Measurements from ENCODE around the gene EPN2.

The EPN2 gene

DNA sequence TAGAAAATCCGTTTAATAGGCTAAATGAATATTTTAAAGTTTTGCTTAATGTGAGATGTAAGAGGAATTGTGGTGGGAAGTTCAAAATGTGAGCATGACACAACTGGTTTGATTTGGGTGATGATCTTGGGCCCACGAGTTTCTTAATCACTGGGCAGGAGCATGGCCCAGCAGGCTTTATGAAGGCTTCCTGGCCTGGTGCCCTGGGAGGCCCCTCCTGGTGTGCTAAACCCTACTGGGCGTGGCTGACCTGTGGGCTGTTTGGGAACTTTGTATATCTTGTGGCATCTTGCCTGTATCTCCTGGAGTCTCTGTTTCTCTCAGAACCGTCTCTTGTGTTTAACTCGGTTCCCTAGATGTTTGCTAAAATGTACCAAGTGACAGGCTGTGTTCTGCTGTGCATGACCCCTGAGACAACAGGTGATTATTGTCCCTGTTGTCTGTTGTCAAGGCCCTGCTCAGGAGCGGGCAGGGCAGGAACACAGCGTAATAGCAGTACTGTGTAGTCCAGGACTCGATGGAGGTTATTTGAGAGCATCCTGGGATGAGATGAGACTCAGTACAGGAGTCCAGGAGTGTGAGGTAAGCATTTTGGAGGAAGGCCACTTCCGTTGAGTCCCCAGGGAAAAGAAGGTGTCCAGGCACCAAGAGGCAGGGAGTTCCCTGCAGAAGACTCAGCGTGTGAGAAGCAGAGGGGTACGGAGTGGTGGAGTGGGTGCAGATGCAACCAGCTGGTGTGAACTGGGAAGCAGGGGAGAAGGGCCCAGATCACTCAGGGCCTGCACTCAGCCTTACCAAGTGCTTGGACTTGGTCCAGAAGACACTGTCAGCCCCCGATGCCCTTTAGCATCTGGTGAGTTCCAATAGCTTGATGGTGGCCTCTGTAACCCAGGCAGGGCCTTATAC, 76.8 kb downstream of the EPN2 start:
- no peak for DNase-seq

DNA sequence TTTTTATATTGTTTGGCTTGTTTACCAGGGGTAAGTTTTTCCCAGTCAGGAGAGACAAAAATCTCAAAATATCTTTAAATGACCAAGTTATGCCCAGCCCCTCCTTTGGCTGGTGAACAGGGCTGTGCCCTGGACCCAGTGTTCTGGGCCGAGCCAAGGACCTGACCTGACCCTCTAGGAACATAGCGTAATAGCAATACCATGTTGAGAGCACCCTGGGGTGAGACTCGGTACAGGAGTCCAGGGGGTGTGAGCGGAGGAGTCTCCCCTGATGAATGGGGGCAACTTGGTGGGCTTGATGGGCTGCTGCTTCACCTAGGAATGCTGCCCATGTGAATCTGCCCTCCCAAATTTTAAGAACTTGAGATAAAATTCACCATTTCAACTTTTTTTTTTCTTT, 77.9 kb downstream of the EPN2 start:
- no peak for DNase-seq

DNA sequence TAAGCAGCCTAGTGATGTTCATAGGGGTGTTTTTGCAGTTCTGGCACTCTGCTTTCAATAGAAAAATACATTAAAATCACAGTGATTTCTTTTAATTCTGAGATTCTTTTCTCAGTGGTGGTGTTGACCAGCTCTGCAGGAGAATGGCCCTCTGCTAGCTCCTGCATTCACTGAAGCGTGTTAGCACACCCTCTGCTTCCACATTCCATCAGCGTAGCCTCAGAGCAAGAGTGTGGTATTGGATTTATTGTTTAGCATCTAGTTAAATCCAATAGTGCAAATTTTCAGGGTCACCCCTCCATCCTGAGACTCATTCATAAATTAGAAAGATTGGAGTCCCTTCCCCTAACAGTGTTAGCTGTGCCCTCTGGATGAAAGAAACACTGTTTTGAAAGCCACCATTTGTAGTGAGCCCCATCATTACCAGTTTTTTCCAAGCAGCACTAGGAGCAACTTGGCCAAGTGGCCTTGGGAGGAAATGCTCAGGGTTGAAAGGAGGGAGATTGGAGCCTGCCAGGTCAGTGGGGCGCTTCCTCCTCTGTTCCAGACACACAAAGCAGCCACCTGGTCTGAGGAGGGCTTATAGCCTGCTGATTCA, 79.7 kb downstream of the EPN2 start:
- DNase-seq: no peak

DNA sequence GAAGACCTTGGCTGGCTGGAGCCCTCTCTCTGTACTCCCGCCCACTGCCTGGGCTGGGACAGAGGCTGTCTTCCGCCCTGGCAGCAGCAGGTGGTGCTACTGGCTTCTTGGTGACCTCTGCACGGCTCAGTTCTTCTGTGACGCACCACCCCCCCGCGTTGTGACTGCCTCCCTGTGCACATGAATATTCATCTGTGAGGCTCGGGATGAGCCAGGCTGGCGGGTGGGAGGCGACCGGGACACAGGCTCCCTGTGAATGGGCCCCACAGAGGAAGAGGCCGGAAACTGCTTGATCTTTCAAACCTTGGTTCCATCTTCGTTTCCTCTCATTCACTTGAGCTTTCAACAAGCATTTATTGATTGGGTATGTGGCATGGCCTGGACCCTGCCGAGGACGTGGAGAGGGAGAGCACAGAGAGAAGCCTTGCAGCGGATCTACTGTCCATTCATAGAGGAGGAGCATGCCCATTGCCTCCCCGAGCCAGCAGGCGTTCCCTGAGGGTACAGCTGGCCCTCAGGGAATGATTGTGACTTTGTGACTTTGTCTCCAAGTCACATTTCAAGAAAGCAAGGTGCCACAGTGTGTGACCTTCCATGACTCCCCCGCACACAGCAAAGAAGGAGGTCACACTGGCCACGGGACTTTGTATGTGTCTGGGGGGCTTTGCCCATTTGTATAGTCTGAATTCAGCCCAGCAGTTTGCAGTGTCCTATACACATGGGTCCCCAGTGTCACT, 80.4 kb downstream of the EPN2 start:
- DNase-seq: peak; percentile 69 to 75

DNA sequence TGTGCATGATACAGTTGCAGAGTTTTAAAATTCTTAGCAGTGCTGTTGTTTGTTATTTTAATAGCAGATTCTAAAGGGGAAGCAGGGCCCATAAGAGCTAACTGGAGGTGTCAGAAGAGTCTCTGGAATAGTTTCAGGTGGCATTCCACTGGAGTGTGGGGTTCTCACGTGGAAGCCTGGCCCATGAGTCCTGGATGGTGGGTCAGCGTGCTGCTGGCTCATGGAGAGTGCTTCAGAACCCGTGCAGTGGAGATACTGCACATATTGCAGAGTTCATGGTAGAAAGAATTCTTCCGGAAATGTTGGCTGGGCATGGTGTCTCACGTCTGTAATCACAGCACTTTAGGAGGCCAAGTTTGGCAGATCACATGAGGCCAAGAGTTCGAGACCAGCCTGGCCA, 81.4 kb downstream of the EPN2 start:
- no peak for DNase-seq

DNA sequence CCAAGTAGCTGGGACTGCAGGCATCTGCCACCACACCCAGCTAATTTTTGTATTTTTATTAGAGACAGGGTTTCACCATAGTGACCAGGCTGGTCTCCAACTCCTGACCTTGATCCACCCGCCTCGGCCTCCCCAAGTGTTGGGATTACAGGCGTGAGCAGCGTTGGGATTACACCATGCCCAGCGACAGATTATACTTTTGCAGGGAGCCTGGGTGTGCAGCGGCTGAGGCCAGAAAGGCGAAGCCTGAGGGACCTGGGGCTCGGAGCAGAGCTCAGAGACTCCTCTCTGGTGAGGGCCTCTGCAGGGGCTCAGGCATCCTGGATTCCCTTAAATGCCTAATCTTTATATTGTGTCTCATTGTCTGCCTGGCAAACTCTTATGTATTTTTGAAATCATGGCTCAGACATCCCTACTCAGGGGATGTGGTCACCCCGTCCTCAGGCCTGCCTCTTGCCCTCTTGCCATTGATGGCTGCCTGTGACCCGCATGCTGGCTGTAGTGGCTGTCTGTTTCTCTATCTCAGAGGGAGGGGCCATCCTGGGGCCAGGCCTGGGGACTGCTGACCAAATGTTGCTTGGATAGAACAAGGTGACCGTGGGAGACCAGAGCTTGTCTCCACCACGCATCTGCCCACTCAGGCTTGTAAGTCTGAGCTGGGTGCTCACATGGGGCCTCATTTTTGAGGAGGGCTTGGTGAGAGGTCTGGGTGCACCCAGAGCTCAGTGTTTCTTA, 82.8 kb downstream of the EPN2 start:
- DNase-seq: no peak

DNA sequence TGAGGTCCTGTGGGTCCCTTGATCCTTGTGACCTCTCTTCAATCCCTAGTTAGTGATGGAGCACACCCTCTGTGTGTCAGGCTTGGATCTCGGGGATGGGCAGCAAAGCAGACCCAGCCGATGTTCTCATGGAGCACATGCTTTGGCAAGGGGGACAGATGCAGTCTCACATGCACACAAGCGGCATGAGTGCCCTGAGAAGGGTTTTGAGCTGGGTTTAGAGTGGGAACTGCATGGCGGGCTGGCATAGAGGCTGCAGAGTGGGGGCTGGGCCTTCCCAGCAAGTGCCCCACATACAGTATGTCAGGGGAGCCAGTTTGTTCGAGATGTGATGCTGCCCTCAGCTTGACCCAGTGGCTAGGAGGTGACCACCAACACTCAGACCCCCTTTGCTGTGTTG, 83.7 kb downstream of the EPN2 start:
- no peak for DNase-seq

DNA sequence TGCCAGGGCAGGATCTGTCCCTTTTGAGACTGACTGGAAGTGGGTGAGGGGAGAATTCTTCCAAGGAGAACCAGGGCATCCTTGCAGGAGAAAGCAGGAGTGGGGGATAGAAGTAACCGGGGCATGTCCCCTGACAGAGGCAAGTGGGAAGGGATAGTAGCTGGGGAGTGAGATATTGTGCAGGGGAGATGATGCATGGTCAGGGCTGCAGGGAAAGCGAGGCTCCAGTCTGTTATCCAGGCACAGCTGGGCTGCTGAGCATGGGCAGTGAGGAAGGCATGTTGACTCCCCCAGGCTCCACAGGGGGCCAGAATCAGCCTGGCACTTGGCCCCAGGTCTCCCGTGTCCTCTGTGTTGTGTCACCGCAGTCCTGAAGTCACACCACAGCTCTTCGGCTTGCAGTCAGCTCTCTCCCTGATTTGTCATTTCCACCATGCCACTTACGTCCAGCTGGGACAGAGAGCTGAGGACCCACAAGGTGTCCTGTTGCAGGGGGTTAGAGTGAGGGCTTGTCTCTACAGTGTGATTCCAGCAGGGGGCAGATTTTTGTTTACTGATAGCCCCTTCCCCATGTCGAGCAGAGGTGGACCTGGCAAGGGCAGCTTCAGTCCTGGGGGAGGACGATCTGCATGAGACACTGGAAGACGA, 84.4 kb downstream of the EPN2 start:
- DNase-seq: no peak

DNA sequence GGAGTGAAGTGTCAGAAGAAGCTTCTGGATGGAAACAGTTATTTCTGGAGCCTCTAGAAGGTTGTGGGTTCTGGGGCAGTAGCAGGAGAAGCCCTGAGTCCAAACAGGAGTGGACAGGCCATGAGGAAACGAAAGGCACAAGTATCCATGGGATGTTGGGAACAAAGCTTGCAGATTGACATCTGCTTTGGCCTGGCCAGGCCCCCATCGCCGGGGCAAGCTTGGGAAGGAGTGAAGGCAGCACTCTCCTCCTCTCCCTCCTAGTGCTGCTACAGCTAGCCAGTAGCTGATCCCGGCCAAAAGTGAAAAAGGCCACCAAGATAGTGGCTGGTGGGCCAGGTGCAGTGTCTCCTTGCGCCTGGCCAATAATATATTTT, 85.0 kb downstream of the EPN2 start:
- DNase-seq: no peak

DNA sequence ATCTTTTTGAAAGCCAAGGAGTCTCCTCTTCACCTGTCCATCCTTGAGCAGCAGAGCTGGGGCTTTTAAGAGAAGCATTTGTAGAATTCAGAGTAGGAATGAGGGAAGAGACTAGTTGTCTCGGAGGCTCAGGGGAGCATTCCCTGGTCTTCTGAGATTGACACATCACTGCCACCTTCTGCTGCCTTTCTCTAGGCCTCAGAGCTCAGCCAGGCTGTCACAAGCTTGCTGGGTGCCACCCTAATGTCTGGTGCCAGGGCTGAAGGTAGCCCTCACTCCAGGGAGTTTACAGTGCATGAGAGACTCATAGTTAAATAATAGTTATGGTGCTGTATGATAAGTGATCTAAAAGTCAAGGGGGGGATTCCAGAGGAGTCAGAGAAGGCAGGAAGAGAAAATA, 85.7 kb downstream of the EPN2 start:
- no peak for DNase-seq

DNA sequence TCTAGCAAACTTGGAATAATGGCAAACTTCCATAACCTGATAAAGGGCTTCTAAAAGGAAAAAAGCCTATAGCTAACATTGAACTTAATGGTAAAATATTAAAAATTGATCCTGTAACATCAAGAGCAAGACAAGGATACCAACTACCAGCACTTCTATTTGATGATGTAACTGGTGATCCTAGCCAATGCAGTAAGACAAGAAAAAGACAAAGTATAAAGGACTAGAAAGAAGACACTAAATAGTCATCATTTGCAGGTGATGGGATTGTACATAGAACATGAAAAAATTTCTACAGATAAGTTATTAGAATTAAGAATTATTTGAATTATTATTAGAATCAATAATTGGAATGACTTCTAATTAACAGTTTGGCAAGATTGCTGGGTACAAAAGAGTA, 88.4 kb downstream of the EPN2 start:
- DNase-seq: no peak

DNA sequence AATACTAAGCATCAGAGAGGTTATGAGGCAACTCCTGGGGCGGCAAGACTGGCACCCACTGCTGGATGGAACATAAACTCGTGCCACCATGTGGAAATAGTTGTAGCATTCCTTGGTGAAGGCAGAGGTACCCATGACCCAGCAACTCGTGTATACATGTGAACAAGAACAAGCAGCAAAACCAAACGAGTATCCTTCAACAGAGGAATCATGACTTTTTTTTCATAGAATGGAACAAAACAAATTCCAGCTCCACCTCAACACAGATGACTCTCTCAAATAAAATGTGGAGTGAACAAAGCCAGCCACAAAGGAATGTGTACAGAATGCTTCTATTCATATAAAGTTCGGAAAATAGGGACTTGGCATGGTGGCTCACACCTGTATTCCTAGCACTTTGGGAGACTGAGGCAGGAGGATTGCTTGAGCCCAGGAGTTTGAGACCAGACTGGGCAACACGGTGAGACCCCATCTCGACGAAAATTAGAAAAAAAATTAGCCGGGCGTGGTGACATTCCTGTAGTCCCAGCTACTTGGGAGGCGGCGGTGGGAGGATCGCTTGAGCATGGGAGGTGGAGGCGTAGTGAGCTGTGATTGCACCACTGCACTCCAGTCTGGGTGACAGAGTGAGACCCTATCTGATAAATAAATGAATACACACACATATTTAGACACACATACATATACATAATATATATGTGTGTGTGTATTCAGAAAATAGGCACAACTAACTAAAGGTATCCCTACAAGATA, 90.0 kb downstream of the EPN2 start:
- no peak for DNase-seq

DNA sequence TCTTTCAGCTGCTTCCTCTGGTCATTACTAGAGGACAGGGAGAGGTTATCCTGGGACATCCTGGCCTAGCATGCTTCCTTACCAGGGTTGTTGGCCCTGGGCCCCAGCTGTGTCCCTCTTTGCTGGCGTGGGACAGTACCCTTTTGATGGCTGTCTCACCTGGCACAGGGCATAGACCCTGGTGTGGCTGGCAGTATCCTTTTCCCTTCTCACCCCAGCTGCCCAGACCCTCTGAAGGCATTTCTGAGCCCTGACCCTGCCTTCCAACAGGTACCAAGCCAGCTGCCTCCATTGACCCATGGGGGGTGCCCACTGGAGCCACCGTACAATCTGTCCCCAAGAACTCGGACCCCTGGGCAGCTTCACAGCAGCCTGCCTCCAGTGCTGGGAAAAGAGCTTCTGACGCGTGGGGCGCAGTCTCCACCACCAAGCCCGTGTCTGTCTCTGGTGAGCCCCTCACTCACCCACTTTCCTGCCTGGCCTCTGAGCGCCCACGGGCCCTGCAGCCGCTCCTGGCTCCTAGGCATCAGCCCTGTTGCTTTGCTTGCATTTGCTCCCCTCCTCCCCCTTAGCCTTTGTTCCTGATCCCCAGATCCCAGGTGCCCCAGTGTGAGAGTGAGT, 91.4 kb downstream of the EPN2 start:
- DNase-seq: no peak

DNA sequence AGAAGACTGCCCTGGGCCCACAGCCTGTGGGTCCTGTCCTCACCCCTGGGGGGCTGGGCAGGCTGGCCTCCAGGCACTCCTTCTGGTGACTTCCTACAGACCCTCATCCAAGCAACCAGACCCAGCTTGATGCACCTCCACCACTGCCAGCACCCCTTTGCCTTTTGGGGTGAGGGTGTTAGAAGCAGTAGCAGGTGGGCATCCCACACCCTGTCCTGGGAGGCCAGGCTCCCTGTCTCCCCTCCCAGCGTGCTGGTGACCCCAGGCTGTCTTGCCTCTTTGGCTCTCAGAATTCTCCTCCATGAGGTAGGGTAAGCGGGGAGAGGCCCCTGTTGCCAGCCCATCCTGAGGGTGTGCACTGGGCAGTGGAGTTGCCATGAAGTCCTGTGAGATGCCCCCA, 92.0 kb downstream of the EPN2 start:
- DNase-seq: no peak

DNA sequence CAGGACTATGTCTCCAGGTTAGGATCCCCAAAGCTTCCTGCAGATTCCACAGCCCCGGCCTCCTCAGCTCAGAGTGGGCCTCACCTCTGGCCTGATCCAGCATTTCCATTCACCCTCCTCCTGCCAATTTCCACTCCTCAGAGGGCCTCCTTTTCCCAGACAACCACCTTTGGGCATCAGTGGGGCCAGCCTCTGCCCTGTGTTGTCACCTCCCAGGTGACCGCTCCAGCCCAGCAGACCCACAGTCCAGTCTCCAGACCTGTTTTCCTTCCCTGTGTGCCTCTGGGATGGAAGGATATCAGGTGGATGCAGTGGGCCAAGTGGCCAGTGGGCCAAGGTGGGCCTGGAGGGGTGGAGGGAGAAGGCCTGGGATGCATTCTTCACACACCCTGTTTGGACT, 92.7 kb downstream of the EPN2 start:
- DNase-seq: no peak

DNA sequence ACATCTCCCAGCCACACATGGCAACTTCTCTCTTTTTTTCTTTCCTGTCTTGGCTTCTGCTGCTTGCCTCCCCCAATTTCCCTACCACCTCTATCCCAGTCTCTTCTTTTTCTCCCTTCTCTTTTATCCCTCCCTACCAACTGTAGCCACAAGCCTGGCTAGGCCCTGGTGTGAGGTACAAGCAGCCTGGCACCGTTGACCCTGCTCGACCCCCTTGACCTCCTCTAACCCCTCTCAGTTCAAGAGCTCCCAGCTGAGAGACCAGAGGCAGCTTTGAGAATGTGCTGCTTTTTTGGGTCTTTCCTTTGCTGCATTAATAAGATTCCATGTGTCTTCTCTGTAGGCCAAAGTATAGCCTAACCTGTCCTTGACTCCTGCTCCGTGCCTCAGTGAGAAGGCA, 93.1 kb downstream of the EPN2 start:
- DNase-seq: no peak

DNA sequence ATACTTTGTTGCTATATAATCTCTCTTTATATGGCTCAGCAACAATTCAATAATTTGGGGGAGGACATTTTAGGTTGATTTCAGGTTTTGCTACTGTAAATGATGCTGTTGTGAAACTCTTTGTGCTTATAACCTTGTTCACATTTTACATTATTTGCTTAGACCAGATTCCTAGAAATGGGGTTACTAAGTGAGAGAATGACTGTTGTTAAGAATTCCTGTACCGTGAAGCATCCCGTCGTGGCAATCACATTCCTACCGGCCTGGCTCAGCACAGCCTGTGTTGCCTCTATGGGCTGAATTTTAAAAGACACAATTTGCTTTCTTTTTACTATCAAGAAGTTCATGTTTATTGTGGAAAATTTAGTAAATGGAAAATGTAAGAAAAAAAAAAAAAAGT, 94.0 kb downstream of the EPN2 start:
- no peak for DNase-seq

DNA sequence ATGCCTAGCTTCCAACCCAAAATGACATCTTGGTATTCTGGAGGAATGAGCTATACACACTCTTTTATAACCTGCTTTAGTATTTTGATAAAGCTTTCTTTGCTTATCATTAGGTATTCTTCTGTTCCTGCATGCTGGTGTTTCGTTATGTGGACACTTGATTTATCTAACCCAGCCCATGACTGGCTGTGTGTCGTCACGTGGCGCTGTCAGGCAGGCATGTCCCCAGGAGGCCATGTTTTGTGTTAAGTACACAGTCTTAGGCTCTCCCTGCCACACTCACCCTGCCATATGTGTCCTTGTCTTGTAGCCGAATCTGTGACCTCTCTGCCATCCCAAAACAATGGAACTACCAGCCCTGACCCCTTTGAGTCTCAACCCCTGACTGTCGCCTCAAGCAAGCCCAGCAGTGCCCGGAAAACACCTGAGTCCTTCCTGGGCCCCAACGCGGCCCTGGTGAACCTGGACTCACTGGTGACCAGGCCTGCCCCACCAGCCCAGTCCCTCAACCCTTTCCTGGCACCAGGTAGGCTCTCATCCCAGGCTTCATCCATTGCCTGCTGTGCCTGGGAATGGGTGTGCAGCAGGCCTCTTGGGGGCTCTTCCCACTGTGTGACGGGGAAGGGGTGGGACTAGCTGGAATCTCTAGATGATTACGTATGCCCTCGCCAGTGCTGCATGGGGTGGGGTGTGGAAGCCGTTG, 94.5 kb downstream of the EPN2 start:
- no peak for DNase-seq

DNA sequence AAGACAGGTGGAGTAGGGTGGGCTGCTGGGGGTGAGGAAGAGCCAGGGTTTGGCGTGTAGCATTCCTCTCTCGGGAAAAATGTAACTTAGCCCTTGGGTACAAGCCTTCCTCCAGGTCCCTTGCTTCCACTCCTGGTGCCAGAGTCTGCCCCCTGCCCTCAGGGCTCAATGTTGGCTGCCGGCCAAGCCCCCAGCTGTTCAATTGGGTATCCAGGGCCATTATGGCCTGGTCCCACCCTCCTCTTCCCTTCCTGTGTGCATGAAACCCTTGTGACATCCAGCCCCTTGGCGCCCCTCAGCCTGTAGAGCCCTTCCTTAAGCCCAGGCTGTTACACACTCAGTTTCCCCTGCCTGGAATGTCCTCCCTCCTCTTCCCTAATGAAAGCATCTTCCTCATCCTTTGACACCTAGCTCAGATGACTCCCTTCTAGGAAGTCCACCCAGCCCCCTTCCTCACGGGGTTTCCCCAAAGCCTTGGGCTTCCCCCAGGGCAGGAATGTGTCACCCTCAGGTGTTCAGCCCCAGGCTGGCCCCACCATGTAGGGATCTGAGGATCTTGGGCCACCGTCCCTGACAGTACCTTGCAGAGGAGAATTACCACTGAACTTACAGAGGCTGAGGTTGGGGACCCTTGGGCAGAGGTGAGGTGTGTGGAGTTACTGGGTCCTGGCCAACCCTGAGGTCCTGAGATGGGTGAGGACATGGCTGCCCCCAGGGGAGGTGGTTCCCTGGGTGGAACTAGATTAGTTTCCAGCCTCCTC, 95.4 kb downstream of the EPN2 start:
- DNase-seq: no peak

DNA sequence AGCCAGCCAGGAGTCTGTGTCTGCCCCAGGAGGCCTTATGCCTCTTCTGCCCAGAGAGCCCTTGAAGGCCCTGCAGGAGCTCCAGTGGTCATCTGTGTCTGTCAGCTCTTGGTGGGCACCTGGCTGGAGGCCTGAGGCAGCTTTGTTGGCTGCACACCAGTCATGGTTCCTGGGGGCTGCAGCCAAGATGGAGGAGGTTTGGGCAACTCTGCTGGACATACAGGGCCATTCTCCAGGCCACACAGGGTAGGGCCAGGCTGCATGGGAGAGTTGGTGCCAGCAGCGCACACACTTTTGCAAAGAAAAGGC, 95.9 kb downstream of the EPN2 start:
- DNase-seq: no peak
